Activated CD4-positive, alpha-beta T cell treated with anti-CD3 and anti-CD28 coated beads for 48 hours (primary cell): ENCODE measurements around the gene TBL1X.
"Not testable (repeated sequence)": the region's sequence is repeated elsewhere in the genome, so short reads cannot be mapped to it uniquely, and the experiment has no call there.

ENCODE experiments used
- DNase-seq: peaks from one replicate; pipeline ENCODE4 v3.0.0-alpha.2; 2020

The TBL1X gene

DNA sequence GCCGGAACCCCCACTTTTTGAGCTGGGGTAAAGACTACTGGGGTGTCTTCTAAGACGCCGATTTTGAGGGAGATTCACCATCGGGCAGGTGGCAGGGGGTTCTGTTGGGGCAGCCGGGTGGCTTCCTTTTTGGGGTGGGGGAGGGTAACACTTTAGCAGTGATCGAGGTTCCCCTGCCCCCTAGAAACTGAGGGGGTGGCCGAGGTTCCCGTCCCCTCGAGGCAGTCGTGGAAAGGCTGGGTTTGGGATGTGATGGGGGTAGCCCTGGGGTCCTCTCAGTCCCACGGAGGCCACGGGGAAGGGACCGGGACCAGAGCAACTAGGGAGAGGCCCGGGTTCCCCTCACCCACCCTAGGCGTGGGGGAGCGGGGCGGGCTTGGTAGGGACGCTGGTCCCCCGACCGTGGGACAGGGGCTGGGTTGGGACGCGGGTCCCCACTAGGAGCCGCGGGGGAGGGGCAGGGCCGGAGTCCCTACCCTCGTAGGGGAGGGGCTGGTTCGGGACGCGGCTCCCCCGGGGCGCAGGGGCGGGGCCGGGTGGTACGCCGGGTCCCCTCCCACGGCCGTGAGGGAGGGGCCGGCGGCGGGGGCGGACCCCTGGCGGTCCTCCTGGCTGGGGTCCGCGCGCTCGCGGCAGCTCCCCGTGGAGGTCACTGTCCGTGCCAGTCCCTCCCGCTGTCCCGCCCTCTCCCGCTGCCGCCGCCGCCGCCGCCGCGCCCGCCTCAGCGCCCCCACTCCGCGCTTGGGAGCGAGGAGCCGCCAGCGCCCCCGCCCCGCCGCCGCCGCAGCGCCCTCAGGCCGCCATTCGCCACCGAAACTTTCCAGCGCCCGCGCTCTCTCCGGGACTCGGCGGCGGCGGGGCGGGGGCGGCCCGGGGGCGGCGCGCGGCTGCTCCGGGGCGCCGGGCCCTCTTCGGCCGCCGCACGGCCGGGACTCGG lies at the start of gene TBL1X:
Gene TBL1X (plus strand): TSS at position 624 of the 937 bp plus-strand sequence. CDS start 188,529 bp downstream, outside the sequence.
- DNase-seq, result peak; percentile 62

- DNase-seq, result no peak
Measured at GRCh38 chrX:9416562-9417348, 48.1 kb upstream of the TBL1X start.

DNA sequence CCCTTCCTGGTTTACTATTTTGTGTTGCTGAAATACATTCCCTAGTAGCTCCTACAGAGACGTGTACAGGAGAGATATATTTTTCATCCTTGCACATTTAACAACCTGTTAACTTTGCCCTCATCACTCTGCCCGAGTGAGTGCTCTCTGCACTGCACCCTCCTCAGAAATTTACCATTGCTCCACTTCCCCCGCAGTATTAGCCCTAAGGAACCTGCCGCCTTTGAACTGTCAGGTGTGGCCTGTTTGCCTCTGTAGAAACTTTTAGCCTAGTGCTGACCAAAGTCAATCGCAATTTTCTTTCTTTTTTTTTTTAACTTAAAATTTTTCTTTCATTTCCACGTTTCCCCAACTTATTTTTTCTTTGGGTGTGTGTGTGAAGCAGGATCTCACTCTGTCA lies 46.6 kb upstream of the TBL1X start:
- DNase-seq, result no peak

- DNase-seq, result no peak
Measured at GRCh38 chrX:9420275-9421265, 44.3 kb upstream of the TBL1X start.

- no peak for DNase-seq
Measured at GRCh38 chrX:9429767-9430166, 35.1 kb upstream of the TBL1X start.

DNA sequence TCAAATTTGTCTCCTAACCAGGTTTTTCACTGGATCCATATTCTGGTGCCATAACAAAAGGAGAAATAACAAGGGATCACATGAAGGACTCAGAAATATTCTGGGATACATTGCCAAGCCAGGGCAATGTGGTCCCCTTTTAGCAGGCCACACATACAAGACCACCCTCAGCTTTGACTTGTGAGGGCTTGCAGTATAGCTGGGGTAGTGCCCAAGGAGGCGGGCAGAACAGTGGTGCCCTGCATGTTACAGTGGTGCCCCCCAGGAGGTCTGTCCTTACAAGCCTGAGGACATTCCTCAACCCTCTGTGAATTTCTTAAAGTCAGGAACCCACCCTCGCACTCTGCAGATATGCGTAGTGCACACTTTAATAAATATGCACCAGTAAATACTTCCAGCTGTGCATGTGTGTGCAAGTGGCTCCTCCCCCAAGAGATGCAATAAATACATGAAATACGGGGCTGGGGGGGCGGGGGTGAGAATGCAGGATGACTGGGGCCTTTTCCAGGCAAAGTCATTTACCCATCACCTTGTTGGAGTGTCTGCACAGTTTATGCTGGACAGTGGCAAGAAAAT lies 34.4 kb upstream of the TBL1X start:
- no peak for DNase-seq

DNA sequence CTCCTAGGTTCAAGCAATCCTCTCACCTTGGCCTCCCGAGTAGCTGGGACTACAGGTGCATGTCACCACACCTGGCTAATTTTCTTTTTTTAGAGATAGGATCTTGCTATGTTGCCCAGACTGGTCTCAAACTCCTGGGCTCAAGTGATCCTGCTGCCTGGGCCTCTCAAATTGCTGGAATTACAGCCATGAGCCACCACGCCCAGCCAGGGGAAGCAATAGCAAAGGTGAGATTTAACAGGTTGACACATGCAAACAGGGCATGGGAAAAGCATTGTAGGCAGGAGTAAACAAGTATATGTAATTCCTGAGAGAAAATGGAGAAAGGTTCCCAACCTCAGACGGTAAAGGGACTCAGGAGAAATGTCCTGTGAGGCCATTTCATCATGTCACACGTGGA lies 33.6 kb upstream of the TBL1X start:
- no peak for DNase-seq

GRCh38 chrX:9433596-9433995 lies 31.3 kb upstream of the TBL1X start:
- no peak for DNase-seq

DNA sequence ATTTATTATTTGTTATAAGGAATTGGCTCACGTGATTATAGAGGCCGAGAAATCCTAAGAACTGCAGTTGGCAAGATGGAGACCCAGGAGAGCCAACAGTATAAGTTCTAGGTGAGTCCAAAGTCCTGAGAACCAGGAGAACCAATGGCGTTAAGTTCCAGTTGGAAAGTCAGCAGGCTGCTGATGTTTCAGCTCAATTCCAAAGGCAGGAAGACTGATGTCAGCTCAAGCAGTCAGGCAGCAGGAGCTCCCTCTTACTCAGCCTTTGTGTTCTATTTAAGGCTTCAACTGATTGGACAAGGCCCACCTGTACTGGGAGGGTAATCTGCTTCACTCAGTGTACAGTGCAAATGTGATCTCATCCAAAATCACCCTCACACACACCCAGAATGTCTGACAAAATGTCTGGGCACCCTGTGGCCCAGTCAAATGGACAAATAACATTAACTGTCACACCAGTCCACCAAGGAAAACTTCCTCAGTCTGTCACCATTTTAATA lies 30.8 kb upstream of the TBL1X start:
- no peak for DNase-seq

- DNase-seq, result not testable (repeated sequence)
Measured at GRCh38 chrX:9435086-9435485, 29.8 kb upstream of the TBL1X start.

DNA sequence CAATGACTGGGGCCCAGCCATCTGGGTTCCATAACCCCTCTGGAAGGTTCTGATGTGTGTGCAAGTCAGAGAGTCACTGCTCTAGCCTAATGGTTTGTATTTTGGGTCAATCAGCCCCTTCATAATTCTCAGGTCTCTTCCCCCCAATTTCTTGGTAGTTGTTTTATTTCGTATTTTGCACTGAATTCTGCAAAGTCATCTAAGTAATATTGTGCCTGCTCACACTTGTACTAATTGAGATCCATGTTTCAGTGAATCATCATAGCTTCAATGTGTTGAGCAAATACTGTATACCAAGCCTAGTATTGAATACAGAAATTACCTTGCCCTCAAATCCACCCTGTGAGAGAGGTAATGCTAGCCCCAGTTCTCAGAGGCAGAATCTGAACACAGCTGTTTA lies 28.0 kb upstream of the TBL1X start:
- no peak for DNase-seq

- no peak for DNase-seq
Measured at GRCh38 chrX:9438933-9439494, 25.8 kb upstream of the TBL1X start.

DNA sequence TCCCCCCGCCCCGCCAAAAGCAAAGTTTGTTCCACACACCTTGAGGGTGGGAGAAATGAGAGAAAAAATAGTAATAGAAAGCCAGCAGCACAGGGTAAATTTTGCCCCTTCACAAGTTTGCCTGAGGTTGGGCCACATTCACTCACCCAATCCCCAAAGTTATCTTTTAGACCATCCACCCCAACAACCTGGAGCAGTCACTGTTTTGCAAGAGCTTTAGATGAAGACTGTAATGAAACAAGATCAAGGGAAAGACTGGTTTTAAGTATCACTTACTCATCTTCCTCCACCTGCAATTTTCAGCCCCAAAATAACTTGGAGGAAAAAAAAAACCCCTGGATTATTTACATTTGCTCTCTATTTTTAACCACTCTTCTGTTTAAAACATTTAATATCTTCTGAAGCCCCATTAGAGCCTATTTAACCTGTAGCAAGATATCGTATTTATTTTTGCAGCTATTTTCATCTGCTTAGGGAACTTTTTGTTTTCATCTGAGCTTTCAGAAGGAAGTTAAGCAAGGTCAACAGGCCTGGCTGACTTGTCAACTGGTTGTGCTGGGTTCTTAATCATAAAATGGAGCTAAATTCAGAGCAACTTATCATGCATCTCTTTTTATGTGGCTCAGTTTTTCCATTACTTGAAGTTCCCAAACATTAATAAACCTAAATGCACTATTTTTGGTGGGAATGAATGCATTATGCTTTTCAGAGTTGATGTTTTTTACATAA lies 24.6 kb upstream of the TBL1X start:
- DNase-seq, result no peak

DNA sequence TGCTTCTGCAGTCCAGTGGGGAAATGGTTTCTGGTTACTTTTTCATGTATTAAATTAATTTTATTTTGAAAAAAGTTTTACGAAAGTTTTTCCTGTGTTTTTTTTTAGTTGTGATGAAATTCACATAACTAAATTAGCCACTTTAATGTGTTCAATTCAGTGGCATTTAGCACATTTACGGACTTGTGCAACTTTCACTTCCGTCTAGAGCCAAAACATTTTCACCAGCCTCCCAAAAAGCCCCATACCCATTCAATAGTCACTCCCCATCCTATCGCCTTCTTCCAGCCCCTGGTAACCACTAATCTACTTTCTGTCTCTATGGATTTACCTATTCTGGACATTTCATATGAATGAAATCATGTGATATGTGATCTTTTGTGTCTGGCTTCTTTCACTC lies 22.8 kb upstream of the TBL1X start:
- DNase-seq, result no peak

DNA sequence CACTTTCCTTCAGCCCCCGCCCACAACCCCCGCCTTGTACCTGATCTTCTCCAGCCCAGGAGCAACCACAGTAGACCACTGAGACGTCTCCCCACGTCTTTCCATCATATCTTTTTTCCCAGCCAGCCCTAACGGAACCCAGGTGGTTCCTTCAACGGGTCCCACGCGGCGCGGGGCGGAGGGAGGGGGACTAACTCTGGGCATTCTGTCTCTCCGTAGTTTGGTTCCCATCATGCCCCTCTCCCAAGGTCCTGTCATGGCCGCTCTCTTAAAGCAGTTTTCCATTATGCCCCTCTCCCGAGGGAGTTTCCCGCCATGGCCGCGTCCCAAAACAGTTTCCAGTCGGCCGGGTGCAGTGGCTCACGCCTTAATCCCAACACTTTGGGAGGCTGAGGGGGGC lies 21.5 kb upstream of the TBL1X start:
- no peak for DNase-seq

- no peak for DNase-seq
Measured at GRCh38 chrX:9447906-9448305, 17.0 kb upstream of the TBL1X start.

- DNase-seq, result peak; percentile 34
Measured at GRCh38 chrX:9456250-9457074, 8.4 kb upstream of the TBL1X start.

- DNase-seq, result peak; percentile 7
Measured at GRCh38 chrX:9458034-9458433, 6.8 kb upstream of the TBL1X start.

- no peak for DNase-seq
Measured at GRCh38 chrX:9458516-9459078, 6.3 kb upstream of the TBL1X start.
